ENCODE results near the gene CCDC85C.

Gene CCDC85C

GRCh38 chr14:99628887-99629618 lies 25.0 kb upstream of the CCDC85C start:
- peak; percentile 57 to 62 for DNase-seq

- no peak for DNase-seq
Observed at GRCh38 chr14:99627510-99628381, 23.7 kb upstream of the CCDC85C start.

GRCh38 chr14:99627100-99627499 lies 23.1 kb upstream of the CCDC85C start:
- DNase-seq: no peak

GRCh38 chr14:99626041-99626648 lies 22.1 kb upstream of the CCDC85C start:
- DNase-seq: no peak

- DNase-seq: no peak
Observed at GRCh38 chr14:99625476-99625875, 21.5 kb upstream of the CCDC85C start.

- DNase-seq: no peak
Observed at GRCh38 chr14:99624971-99625370, 21.0 kb upstream of the CCDC85C start.

- DNase-seq: no peak
Observed at GRCh38 chr14:99624024-99624423, 20.0 kb upstream of the CCDC85C start.

GRCh38 chr14:99621948-99622347 lies 17.9 kb upstream of the CCDC85C start:
- DNase-seq: no peak

GRCh38 chr14:99619835-99620834 lies 16.1 kb upstream of the CCDC85C start:
- no peak for DNase-seq

GRCh38 chr14:99616832-99617800 lies 13.1 kb upstream of the CCDC85C start:
- DNase-seq: no peak

GRCh38 chr14:99615497-99616157 lies 11.6 kb upstream of the CCDC85C start:
- DNase-seq: no peak

GRCh38 chr14:99612738-99613330 lies 8.8 kb upstream of the CCDC85C start:
- DNase-seq: no peak

GRCh38 chr14:99612071-99612737 lies 8.2 kb upstream of the CCDC85C start:
- DNase-seq: no peak

- DNase-seq: no peak
Observed at GRCh38 chr14:99611646-99612045, 7.6 kb upstream of the CCDC85C start.

- DNase-seq: peak in 1 of 2 donors; percentile 15
Observed at GRCh38 chr14:99609245-99610170, 5.5 kb upstream of the CCDC85C start.

- no peak for DNase-seq
Observed at GRCh38 chr14:99608591-99608990, 4.6 kb upstream of the CCDC85C start.

- no peak for DNase-seq
Observed at GRCh38 chr14:99606359-99606758, 2.4 kb upstream of the CCDC85C start.

- DNase-seq: peak; percentile 54 to 61
Observed at GRCh38 chr14:99605299-99605961, 1.4 kb upstream of the CCDC85C start.
